ENCODE measurements around the gene LCN1.

Gene LCN1

DNA sequence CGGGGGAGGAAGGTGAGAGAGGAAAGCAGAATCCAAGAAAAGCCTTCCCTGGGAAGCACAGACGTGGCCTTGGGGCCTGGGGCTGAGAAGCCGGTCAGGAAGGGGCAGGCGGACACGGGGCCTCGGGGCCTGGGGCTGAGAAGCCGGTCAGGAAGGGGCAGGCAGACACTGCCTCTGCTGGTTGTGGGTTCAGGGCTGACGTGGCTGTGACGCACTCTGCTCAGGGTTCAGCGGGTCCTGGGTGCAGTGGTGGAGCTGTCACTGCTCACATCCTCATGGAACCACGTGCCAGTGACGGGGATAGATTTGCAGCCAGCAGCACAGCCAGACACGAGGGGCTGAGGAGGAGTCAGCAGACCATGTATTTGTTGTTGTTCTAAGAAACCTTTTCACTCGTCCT, 53.1 kb downstream of the LCN1 start:
- no peak for DNase-seq

DNA sequence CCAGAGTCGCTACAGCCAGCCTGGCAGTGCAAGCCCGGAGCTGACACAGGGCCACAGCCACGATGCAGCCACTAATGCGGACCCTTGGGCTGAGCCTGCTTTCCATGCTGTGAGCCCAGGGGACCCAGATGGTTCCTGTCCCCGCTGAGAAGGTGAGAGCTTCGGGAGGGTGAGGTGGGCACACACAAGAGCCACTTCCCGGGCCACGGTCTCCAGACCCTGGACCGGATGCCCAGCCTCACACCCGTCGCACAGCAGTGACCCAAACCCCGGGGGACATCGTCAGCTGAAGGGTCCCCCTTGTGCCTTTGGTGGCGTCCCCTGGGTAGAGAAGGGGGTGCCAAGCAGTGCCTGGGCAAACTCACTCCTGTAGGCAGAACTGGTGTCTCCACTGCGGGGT, 53.7 kb downstream of the LCN1 start:
- DNase-seq, result no peak
